GM21576 (cell line): ENCODE results near the gene PNPLA1.

Source experiments
- ATAC-seq: cut with Tn5 transposase; IDR thresholded peaks from one replicate; pipeline ENCODE4 v1.9.1; 2021; ENCODE audit warnings: mild to moderate bottlenecking, moderate library complexity; ENCODE audit not compliant: unreplicated experiment

Gene PNPLA1

DNA sequence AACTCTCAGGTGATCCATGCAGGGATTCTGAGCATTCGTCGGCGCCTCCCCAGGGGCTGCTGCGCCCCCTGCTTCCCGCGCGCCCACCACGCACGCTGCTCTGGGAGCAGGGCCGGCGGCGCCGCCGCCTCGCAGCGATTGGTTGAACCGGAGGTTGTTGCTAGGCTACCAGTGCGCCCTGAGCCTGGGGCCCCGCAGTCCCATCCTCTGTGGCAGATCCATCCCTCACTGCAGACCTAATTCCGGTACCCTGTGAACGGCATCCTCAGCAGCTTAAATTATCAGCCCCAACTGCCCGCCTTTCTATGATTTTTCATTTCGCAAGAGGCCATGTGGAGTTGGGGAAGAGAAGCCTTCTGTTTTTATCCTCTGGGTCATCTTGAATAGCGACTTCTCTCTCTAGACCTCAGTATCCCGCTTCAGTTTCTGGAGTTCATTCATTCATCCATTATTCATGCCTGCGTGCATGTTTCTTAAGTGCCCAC is 15.4 kb downstream of the PNPLA1 start:
- ATAC-seq: no peak

DNA sequence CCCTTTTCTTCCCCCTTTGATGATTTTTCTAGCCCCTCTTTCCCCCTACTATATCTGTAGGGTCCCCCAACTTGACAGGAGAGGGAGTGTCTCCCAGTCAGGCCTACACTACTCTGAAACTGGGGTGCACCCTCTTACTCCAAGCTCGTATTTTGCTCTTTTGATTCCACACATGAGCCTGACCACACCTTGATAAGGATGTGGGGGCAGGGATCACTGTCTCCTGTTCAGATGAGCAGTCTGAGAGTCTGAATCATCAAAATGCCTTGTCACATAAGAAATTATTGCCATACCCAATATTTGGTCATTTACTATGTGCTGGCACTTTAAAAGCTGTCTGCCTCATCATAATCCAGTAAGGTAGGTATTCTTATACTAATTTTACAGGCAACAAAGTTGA is 15.9 kb downstream of the PNPLA1 start:
- ATAC-seq: no peak

DNA sequence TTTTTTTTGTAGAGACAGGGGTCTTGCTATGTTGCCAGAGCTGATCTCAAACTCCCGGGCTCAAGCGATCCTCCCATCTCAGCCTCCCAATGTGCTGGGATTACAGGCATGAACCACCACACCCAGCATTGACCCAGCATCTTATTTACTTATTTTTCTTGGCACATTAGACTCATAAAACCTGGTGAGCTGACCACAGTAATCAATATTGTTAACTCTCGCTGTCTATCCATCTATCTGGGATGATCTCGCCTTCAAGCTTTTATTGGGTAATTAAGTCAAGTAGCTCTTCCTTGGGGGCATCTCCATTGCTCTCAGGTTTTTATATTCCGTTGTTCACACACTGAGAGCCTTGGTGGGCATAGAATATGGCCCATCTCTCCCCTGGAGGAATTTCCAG is 17.0 kb downstream of the PNPLA1 start:
- ATAC-seq: no peak

DNA sequence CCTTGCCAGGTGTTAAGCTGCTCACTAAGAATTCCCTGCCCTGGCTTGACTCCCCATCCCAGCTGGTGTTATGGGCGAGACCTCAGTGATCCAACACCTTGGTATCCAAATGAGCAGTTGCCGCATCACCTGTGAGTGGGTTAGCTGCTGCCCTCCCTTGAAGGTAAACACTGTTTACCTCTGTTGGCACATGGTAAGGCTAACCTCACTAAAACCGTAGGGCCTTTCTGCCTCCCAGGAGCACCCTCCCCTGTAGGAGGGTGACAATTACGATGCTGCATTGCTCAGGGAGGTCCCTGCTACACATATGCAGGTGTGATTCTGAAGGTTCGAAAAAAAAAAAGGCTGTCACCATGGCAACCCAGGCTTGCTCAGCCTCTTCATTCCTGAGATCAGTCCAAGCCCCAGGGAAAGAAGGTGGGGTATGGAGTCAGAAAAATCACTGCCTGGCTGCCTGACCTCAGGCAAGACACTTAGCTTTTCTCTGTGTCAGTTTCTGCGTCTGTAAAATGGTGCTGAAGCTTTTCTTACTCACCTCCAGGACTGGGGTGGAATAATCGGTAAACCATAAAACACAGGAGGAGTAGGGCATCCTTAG is 19.5 kb downstream of the PNPLA1 start:
- no peak for ATAC-seq

DNA sequence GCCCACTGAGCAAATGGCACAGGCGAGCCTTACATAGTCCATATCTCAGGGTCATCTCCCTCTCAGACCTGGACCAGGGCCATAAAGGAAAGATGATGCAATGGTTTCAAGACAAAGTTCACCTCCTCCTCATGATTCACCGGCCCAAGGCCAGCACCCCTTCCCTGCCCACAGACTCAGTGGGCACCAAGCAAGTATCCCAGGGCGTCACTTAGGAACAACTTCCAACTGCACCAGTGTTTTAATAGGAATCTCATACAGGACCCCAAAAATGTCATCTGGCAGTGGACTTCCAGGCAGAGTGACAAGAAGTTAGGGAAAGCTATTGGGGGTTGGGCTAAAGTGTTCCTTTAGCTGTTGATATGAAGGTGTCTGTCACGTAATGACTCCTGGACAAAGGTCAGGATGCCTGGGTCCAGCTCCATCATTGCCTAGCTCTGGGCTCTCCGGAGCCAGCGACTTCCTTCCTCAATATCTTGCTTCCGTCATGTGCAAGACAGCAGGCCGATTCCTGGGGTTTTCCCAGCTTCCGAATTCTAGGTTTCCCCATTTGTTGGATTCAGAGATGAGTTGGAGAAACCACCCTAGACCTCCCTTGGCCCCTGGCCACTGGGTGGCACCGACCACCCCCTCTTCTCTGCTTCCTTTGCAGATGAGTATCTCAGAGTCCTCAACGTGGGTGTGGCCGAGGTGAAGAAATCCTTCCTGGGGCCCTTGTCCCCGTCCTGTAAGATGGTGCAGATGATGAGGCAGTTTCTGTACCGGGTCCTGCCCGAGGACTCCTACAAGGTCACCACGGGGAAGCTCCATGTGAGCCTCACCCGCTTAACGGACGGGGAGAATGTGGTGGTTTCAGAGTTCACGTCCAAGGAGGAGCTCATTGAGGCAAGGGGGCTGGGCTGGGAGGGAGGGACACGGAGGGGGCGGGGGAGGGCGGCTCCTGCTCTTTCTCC is 21.1 kb downstream of the PNPLA1 start:
- no peak for ATAC-seq

DNA sequence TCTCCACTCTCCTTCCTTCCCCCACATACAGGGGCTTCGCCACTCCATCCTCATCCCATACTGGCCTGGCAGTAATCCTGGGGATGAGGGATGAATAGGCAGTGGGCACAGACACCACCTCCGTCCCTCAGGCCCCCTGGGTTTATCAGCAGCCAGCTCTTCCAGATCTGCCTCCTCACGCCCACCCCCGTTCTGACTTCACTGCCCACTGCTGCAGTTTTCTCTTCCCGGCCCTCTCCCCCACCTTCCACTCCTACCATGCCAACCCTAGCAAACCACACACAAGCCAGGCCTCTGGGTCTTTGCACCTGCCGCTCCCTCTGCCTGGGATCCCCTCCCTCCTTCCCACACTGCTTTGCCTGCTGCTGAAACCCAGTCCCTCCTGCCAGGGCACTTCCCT is 22.3 kb downstream of the PNPLA1 start:
- no peak for ATAC-seq

DNA sequence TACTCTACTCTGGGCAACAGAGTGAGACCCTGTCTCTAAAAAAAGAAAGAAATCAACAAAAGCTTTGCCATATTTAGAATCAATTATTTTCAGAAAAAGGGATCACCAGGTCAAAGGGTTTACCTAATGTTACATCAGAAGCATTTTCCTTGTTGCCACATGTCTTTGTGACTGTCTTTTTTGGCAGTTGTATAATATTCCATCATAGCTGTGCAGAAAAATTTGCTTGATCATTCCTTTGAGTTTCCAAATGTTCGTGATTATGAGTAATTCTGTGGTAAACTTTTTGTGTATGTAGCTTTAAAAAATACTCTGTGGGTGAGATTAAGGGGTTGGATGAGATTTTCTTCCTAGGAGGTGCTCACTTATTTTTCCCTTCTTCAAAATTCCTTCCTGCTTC is 26.4 kb downstream of the PNPLA1 start:
- no peak for ATAC-seq

DNA sequence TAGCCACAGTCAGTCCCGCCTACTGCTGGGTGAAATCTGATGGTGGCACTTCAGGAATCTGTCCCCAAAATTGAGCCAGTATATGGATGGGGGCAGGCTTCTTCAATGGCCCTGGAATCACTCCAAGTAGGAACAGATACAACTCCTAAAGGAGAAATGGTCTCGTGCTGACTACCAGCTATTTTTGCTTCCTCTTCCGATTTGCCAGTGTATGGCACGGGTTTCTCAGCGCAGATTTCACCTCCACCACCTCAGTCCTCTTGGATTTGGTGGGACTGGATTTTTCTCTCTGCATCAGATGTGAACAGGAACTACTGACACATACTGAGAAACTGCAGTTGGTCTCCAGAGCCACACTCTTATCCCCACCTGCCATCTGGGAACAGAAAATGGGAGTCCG is 27.2 kb downstream of the PNPLA1 start:
- ATAC-seq: no peak

DNA sequence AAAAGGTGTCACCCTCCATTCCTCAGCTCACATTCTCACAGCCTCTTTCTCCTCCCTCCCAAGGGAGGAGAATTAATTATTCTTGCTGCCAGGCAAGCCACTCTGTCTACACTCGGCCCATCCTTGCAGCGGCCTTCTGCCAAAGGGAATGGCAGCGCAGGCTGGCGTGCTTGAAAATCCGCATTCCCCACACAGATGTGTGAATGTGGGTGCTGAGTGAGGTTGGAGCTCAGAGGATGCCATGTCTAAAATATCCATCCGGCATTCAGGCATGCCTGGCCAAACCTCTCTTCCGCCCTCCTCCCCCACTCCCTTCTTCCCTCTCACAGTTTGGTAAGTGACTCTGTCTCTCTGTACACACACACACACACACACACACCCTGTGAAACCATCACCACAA is 27.7 kb downstream of the PNPLA1 start:
- ATAC-seq: no peak

DNA sequence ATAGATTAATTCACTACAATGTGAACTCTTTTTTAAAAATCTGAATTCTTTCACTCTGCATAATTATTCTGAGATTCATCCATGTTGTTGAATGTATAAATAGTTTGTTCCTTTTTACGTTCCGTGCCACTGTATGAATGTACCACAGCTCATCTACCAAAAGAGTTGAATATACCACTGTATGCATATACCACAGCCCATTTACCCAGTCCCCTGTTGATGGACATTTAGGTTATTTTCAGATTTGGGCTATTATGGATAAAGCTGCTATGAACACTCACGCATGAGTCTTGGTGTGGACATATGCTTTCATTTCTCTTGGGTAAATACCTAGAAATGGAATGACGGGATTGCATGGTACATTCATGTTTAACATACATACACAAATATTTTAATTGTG is 28.2 kb downstream of the PNPLA1 start:
- no peak for ATAC-seq

DNA sequence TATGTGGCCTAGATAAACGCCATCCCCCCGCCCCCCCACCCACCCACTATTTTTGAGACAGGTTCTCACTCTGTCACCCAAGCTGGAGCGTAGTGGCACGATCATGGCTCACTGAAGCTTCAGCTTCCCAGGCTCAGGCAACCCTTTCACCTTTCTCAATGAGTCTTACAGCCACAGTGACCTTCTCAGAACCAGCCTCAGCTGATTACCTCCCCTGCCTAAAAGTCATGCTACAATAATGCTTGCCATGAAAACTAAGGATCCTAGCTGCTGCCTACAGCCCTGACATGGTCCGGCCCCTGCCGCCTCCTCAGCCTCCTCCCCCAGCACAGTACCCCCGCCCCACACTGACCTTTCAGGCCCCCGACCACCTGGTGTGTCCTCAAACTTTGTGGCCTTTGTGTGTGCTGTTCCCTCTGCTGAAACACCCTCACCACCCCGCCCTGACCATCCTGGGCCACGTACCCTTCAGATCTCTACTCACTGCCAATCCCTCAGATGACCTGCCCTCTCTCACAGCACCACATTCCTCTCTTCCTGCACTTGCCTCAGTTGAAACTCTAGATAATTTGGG is 31.3 kb downstream of the PNPLA1 start:
- ATAC-seq: no peak

DNA sequence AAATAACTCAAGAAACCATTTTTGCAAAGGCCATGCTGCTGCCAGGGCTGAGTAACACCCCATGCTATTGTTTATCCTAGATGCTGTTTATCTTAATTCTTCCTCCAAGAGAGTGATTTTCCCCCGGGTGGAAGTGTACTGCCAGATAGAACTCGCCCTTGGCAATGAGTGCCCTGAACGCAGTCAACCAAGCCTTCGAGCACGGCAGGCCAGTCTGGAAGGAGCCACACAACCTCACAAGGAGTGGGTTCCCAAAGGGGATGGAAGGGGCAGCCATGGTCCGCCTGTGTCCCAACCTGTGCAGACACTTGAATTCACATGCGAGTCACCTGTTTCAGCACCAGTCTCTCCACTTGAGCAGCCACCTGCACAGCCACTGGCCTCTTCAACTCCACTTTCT is 31.9 kb downstream of the PNPLA1 start:
- no peak for ATAC-seq

DNA sequence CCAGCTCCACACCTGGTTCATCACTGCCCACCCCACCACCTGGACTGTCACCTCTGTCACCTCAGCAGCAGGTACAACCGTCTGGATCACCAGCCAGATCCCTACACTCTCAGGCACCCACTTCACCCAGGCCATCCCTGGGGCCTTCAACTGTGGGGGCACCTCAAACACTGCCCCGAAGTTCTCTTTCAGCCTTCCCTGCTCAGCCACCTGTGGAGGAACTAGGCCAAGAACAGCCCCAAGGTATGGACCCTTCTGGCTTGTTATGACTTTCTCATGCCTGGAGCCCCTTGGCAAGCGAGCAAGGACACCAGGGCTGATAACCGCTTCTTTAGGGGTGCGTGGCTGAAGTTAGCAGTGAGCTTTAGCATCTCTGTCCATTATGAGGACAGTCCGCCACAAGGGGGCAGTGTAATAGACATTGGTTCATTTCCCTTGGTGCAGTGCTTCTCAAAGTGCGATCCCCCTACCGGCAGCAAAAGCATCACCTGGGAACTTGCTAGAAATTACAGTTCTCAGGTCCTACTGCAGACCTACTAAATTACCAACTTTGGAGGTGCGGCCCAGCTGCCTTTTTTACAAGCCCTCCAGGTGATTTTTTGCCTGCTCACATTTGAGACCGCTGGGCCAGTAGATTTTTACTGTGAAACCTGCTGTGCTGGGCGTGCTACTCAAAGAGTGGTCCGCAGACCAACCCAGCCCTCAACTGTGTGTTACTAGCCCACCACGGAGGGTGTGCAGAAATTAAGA is 32.5 kb downstream of the PNPLA1 start:
- peak; percentile 62 for ATAC-seq

DNA sequence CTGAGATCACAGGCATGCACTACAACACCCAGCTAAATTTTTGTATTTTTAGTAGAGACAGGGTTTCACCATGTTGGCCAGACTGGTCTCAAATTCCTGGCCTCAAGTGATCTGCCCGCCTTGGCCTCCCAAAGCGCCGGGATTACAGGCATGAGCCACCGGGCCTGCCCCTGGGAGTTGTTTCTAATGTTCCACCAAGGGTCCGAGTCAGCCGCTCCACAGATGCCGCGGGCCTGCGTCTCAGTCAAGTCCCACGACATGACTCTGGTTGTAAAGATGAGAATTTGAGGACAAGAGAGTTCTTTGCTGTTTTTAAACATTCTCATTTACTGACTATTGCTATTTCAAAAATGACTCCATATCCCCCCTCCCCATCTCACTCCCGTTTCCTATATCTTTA is 36.0 kb downstream of the PNPLA1 start:
- no peak for ATAC-seq

DNA sequence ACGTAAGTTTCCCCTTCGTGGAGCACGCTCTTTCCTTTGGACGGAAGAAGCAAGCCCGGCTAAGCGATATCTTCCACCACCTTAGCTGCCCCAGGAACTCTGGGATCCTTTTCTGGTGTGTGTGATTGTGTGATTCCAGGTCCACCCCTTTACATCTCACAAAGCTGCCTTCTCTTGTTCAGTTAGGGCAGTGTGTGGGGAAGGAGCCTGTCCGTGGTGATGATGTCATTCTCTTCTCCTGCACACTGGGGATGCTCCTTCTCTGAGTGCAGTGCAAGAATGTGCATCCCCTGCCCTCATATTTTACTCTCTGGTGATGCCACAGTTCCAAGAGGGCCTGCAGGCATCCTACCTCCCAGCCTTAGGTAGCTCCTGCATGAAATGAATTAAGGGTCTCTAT is 36.5 kb downstream of the PNPLA1 start:
- no peak for ATAC-seq

DNA sequence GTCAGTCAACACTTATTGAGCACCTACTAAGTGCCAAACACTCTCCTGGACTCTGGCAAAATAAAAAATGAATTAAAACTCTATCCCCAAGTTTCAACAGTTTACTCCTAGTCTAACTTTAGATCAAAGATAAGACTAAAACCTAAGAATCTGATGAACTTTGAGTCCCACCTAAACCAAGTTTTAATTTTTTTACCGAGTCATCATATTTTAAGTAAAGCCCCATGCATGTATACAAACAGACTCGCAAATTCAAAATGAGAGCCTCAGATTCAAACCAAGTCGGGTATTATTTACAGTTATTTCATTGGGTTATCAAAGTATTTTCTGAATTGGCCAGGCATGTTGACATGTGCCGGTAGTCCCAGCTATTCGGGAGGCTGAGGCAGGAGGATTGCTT is 38.7 kb downstream of the PNPLA1 start:
- no peak for ATAC-seq

DNA sequence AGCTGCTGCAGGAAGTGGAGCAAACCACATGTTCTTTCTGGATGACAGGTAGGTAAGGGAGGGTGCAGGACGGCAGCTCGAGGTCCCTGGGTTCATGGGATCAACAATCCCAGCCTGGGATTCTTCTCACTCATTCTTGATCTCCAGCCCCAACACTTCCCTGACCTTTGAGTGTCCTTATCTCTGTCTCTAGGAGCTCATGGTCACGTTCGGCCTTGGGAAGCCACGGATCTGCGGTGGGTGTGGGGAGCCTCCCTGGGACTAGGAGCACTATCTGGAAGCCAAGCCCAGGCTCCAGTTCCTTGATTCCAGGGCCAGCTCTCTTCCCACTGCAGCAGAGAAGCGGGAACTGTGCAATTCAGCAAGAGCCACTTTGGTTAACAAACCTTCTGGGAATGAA is 39.3 kb downstream of the PNPLA1 start:
- ATAC-seq: no peak

DNA sequence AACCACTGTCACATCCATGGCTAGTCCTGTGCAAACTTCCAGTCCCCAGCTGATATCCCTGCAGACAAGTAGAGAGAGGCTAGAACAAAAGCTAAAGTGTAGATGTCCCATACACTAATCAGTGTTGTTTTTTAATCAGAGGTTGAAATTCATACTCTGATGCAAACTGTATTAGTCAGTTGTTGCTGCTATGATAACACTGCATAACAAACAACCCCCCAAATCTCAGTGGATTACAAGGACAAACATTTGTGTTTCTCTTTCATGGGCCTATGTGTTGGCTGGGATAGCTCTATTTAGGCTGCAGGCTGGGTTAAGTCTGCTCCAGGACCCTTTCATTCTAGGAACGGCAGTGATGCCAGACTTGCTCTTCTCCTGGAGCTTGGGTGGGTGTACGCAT is 40.0 kb downstream of the PNPLA1 start:
- no peak for ATAC-seq

DNA sequence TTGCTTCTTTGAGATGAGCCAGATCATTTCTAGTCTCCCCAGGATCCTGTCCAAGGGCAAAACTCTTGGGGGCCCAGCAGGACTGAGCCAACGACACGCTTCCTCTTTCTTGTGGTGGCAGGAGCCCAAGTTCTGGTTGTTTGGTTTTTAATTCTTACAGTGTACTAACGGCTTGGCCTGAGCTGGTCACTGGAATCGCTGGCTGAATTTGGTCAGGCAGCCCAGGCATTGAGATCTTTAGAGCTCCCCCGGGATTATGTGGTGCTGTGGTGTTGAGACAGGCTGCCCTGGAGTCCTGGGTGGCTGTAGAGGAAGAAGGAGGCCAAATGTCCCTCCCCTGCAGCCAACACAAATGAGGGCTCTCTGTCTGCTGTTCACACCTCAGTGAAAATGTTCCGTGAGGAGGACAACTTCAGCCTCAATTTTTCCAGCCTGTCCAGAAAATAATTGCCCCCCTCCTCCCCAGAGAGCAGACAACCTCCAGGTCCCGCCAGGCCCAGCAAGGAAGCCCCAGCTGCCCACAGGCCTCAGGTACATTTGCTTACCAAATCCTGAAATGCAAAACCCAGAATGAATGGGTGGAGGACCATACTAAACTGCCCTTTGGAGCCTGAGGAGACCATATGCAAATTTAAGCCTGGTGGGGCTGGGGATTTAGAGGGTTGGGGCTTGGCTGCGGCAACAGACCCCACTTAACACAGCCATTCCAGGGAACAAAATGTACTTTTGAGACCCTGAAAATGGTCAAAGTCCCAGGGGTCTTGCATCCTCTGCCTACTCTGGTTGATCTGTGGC is 43.2 kb downstream of the PNPLA1 start:
- no peak for ATAC-seq

DNA sequence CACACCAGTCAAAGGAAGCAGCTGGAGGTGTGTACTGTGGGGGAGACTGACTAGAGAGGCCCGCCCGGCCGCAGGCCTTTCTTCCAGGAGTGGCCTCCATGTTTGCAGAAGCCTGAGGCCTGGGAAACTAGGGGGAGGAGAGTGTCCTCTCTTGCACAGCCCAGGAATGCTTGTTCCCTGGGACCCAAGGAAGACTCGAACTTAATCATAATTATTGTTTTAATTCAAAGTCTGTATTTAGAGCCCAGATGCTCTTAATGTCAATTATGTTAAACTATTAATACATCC is 43.7 kb downstream of the PNPLA1 start:
- ATAC-seq: no peak
